H1 (cell line): ENCODE results near the gene FOXF2.

Experiments used
- CEBPB ChIP-seq: IDR thresholded peaks from 2 replicates; pipeline ENCODE4 v1.6.1; 2012; ENCODE audit warnings: low read depth, low read length
- CTCF ChIP-seq, 3 experiments: IDR thresholded peaks; 1 replicate in 2 of 3; 2 replicates in 1 of 3; pipeline versions ENCODE4 v1.5.1 to v1.6.1; 2011; ENCODE audit warnings: low read length in 3 of 3, mild to moderate bottlenecking in 3 of 3, inconsistent platforms in 2 of 3, low read depth in 1 of 3, moderate library complexity in 1 of 3; ENCODE audit not compliant: insufficient read depth in 1 of 3; ENCODE audit errors: control extremely low read depth in 1 of 3
- POLR2A ChIP-seq, 2 experiments: IDR thresholded peaks; 1 replicate in 1 of 2; 2 replicates in 1 of 2; pipeline ENCODE4 v1.6.1; 2011; ENCODE audit warnings: low read depth in 2 of 2, low read length in 2 of 2, mild to moderate bottlenecking in 2 of 2; ENCODE audit errors: control extremely low read depth in 1 of 2
- USF2 ChIP-seq: IDR thresholded peaks from 2 replicates; pipeline ENCODE4 v1.6.1; 2011; ENCODE audit warnings: low read length, improper control_type of control experiment

- TF ChIP-seq USF2 (no peak), POLR2A (IDR thresholded peaks at IDR 0.05; ENCODE audit: control extremely low read depth in 1 of 2, low read depth in 2 of 2, low read length in 2 of 2) (no peak), CEBPB (no peak), CTCF (IDR thresholded peaks at IDR 0.05; ENCODE audit: control extremely low read depth in 1 of 3, insufficient read depth in 1 of 3, low read depth in 1 of 3, low read length in 3 of 3) (no peak)
These were observed 5.4 kb upstream of the FOXF2 start for GRCh38 chr6:1383729-1384548.
